ENCODE data around the gene ABLIM1.

The ABLIM1 gene

GRCh38 chr10:114683593-114683992 is 25.5 kb upstream of the ABLIM1 start:
- H3K27ac ChIP-seq (ENCODE audit: low read length): no peak overlapping the region

GRCh38 chr10:114683162-114683561 is 25.1 kb upstream of the ABLIM1 start:
- Histone ChIP-seq H3K9me3 (ENCODE audit: insufficient read depth, low read length) (no peaks in the 10 kb centered on the region), H4K20me1 (ENCODE audit: insufficient read depth, low read length) (no peaks in the 10 kb centered on the region), H3K27me3 (ENCODE audit: low read depth, low read length) (peaks cover 4% of the 10 kb centered on the region; the same call in 1 of the 2 replicates), H3K27ac (ENCODE audit: low read length) (no peak overlapping the region), H3K36me3 (replicated peaks; ENCODE audit: low read depth, low read length) (no peaks in the 10 kb centered on the region), H2AFZ (ENCODE audit: low read depth, low read length) (no peak overlapping the region), H3K4me2 (ENCODE audit: low read length) (no peak overlapping the region), H3K4me3 (ENCODE audit: low read length) (no peak overlapping the region), H3K79me2 (ENCODE audit: low read length) (no peaks in the 10 kb centered on the region), H3K9ac (ENCODE audit: low read length) (no peak overlapping the region), H3K4me1 (ENCODE audit: low read length) (no peaks in the 10 kb centered on the region)
- TF ChIP-seq EZH2phosphoT487 (IDR thresholded peaks at IDR 0.05; ENCODE audit: low read depth) (no peak), CTCF (IDR thresholded peaks at IDR 0.05; ENCODE audit: low read depth, low read length) (no peak)

More at GRCh38 chr10:114683593-114683992, 25.5 kb upstream of the ABLIM1 start:
- Histone ChIP-seq H3K4me3 (ENCODE audit: low read length) (no peak overlapping the region), H3K4me1 (ENCODE audit: low read length) (no peaks in the 10 kb centered on the region), H3K9me3 (ENCODE audit: insufficient read depth, low read length) (no peaks in the 10 kb centered on the region), H2AFZ (ENCODE audit: low read depth, low read length) (no peak overlapping the region), H3K9ac (ENCODE audit: low read length) (no peak overlapping the region), H3K27me3 (ENCODE audit: low read depth, low read length) (no peaks in the 10 kb centered on the region), H3K36me3 (replicated peaks; ENCODE audit: low read depth, low read length) (no peaks in the 10 kb centered on the region), H4K20me1 (ENCODE audit: insufficient read depth, low read length) (no peaks in the 10 kb centered on the region), H3K4me2 (ENCODE audit: low read length) (no peak overlapping the region), H3K79me2 (ENCODE audit: low read length) (no peaks in the 10 kb centered on the region)
- TF ChIP-seq CTCF (IDR thresholded peaks at IDR 0.05; ENCODE audit: low read depth, low read length) (no peak), EZH2phosphoT487 (IDR thresholded peaks at IDR 0.05; ENCODE audit: low read depth) (no peak)

- no peaks in the 10 kb centered on the region for H3K4me1 ChIP-seq (ENCODE audit: low read length)
- TF ChIP-seq EZH2phosphoT487 (IDR thresholded peaks at IDR 0.05; ENCODE audit: low read depth) (no peak), CTCF (IDR thresholded peaks at IDR 0.05; ENCODE audit: low read depth, low read length) (no peak)
- no peaks in the 10 kb centered on the region for H3K9me3 ChIP-seq (ENCODE audit: insufficient read depth, low read length)
- no peaks in the 10 kb centered on the region for H4K20me1 ChIP-seq (ENCODE audit: insufficient read depth, low read length)
- peaks cover 6% of the 10 kb centered on the region; the same call in 1 of the 2 replicates for H3K27me3 ChIP-seq (ENCODE audit: low read depth, low read length)
- no peak overlapping the region for H3K9ac ChIP-seq (ENCODE audit: low read length)
- H2AFZ ChIP-seq (ENCODE audit: low read depth, low read length): no peak overlapping the region
- H3K27ac ChIP-seq (ENCODE audit: low read length): no peak overlapping the region
- no peak overlapping the region for H3K4me2 ChIP-seq (ENCODE audit: low read length)
- no peaks in the 10 kb centered on the region for H3K36me3 ChIP-seq (replicated peaks; ENCODE audit: low read depth, low read length)
- no peak overlapping the region for H3K4me3 ChIP-seq (ENCODE audit: low read length)
- no peaks in the 10 kb centered on the region for H3K79me2 ChIP-seq (ENCODE audit: low read length)
Observed at GRCh38 chr10:114682532-114682931, 24.5 kb upstream of the ABLIM1 start.

GRCh38 chr10:114682121-114682520 is 24.0 kb upstream of the ABLIM1 start:
- Histone ChIP-seq H3K4me2 (ENCODE audit: low read length) (no peak overlapping the region), H3K27me3 (ENCODE audit: low read depth, low read length) (peaks cover 6% of the 10 kb centered on the region; the same call in 1 of the 2 replicates), H3K9me3 (ENCODE audit: insufficient read depth, low read length) (no peaks in the 10 kb centered on the region), H3K4me1 (ENCODE audit: low read length) (no peaks in the 10 kb centered on the region), H3K9ac (ENCODE audit: low read length) (no peak overlapping the region), H3K36me3 (replicated peaks; ENCODE audit: low read depth, low read length) (no peaks in the 10 kb centered on the region), H3K4me3 (ENCODE audit: low read length) (no peak overlapping the region), H3K79me2 (ENCODE audit: low read length) (no peaks in the 10 kb centered on the region), H3K27ac (ENCODE audit: low read length) (no peak overlapping the region), H4K20me1 (ENCODE audit: insufficient read depth, low read length) (no peaks in the 10 kb centered on the region), H2AFZ (ENCODE audit: low read depth, low read length) (no peak overlapping the region)
- TF ChIP-seq EZH2phosphoT487 (IDR thresholded peaks at IDR 0.05; ENCODE audit: low read depth) (no peak), CTCF (IDR thresholded peaks at IDR 0.05; ENCODE audit: low read depth, low read length) (no peak)
